GM18498 (cell line): ENCODE measurements around the gene PALMD.

Experiments
- ATAC-seq: cut with Tn5 transposase; IDR thresholded peaks from one replicate; pipeline ENCODE4 v1.9.1; 2021; ENCODE audit warnings: mild to moderate bottlenecking, moderate library complexity; ENCODE audit not compliant: unreplicated experiment

Gene PALMD

GRCh38 chr1:99658031-99658290 is 12.0 kb downstream of the PALMD start:
- ATAC-seq, result no peak

- ATAC-seq, result no peak
Observed at GRCh38 chr1:99659755-99660210, 13.9 kb downstream of the PALMD start.

GRCh38 chr1:99660496-99660895 is 14.6 kb downstream of the PALMD start:
- no peak for ATAC-seq

- no peak for ATAC-seq
Observed at GRCh38 chr1:99661780-99662179, 15.9 kb downstream of the PALMD start.

GRCh38 chr1:99662539-99663080 is 16.7 kb downstream of the PALMD start:
- no peak for ATAC-seq

- ATAC-seq, result no peak
Observed at GRCh38 chr1:99663501-99663900, 17.6 kb downstream of the PALMD start.

GRCh38 chr1:99665212-99665611 is 19.3 kb downstream of the PALMD start:
- no peak for ATAC-seq

- ATAC-seq, result no peak
Observed at GRCh38 chr1:99669376-99669775, 23.5 kb downstream of the PALMD start.

GRCh38 chr1:99669821-99670220 is 23.9 kb downstream of the PALMD start:
- ATAC-seq, result no peak

- ATAC-seq, result no peak
Observed at GRCh38 chr1:99670583-99670982, 24.7 kb downstream of the PALMD start.

GRCh38 chr1:99672038-99672437 is 26.1 kb downstream of the PALMD start:
- ATAC-seq, result no peak

GRCh38 chr1:99672530-99673213 is 26.8 kb downstream of the PALMD start:
- no peak for ATAC-seq

GRCh38 chr1:99673315-99673714 is 27.4 kb downstream of the PALMD start:
- ATAC-seq, result no peak

- no peak for ATAC-seq
Observed at GRCh38 chr1:99674115-99675064, 28.5 kb downstream of the PALMD start.

- no peak for ATAC-seq
Observed at GRCh38 chr1:99675292-99675691, 29.4 kb downstream of the PALMD start.

GRCh38 chr1:99675994-99676393 is 30.1 kb downstream of the PALMD start:
- ATAC-seq, result no peak

GRCh38 chr1:99676876-99677275 is 31.0 kb downstream of the PALMD start:
- no peak for ATAC-seq

- ATAC-seq, result no peak
Observed at GRCh38 chr1:99677416-99677815, 31.5 kb downstream of the PALMD start.

- no peak for ATAC-seq
Observed at GRCh38 chr1:99680270-99680669, 34.4 kb downstream of the PALMD start.

- no peak for ATAC-seq
Observed at GRCh38 chr1:99681583-99681982, 35.7 kb downstream of the PALMD start.

- no peak for ATAC-seq
Observed at GRCh38 chr1:99682291-99682751, 36.4 kb downstream of the PALMD start.
